NCI-H82 (cell line): ENCODE data around the gene ZNF609.

Experiments
- DNase-seq: peaks from one replicate; lab custom pipeline; 2025; lab: John Stamatoyannopoulos, UW

ZNF609 gene

GRCh38 chr15:64544450-64544849, 84.1 kb downstream of the ZNF609 start:
- DNase-seq, result no peak

- DNase-seq, result no peak
These were observed 86.9 kb downstream of the ZNF609 start for GRCh38 chr15:64547275-64547674.

- DNase-seq, result peak; percentile 59
These were observed 87.9 kb downstream of the ZNF609 start for GRCh38 chr15:64548235-64548634.

- no peak for DNase-seq
These were observed 89.5 kb downstream of the ZNF609 start for GRCh38 chr15:64549860-64550259.

- DNase-seq, result no peak
These were observed 92.0 kb downstream of the ZNF609 start for GRCh38 chr15:64552281-64552948.

- DNase-seq, result no peak
These were observed 98.2 kb downstream of the ZNF609 start for GRCh38 chr15:64558460-64559179.

GRCh38 chr15:64559243-64559642, 98.9 kb downstream of the ZNF609 start:
- DNase-seq, result no peak

GRCh38 chr15:64560501-64560900, 100.1 kb downstream of the ZNF609 start:
- DNase-seq, result no peak

- no peak for DNase-seq
These were observed 100.6 kb downstream of the ZNF609 start for GRCh38 chr15:64560998-64561397.

GRCh38 chr15:64562003-64562640, 101.7 kb downstream of the ZNF609 start:
- DNase-seq, result peak; percentile 42

- peak; percentile 10 for DNase-seq
These were observed 105.7 kb downstream of the ZNF609 start for GRCh38 chr15:64566102-64566501.

GRCh38 chr15:64566629-64567427, 106.5 kb downstream of the ZNF609 start:
- DNase-seq, result peak; percentile 84

GRCh38 chr15:64568765-64569164, 108.4 kb downstream of the ZNF609 start:
- no peak for DNase-seq

GRCh38 chr15:64571857-64572291, 111.5 kb downstream of the ZNF609 start:
- DNase-seq, result no peak

GRCh38 chr15:64572856-64573255, 112.5 kb downstream of the ZNF609 start:
- DNase-seq, result no peak

- peak; percentile 77 for DNase-seq
These were observed 114.1 kb downstream of the ZNF609 start for GRCh38 chr15:64574301-64575017.

- no peak for DNase-seq
These were observed 120.5 kb downstream of the ZNF609 start for GRCh38 chr15:64580696-64581407.

- no peak for DNase-seq
These were observed 121.0 kb downstream of the ZNF609 start for GRCh38 chr15:64581408-64581761.

GRCh38 chr15:64582202-64582601, 121.8 kb downstream of the ZNF609 start:
- no peak for DNase-seq

GRCh38 chr15:64583519-64583918, 123.1 kb downstream of the ZNF609 start:
- DNase-seq, result no peak

- DNase-seq, result no peak
These were observed 123.6 kb downstream of the ZNF609 start for GRCh38 chr15:64583983-64584382.
